Mesenchymal stem cell (in vitro differentiated cells and primary cell): Measurements from ENCODE around the gene NEXN.
A peak's percentile ranks its signal among the peaks of the same experiment; 100 is the strongest.

Experiments
- DNase-seq: peaks from one replicate; pipeline ENCODE4 v3.0.0-alpha.2; 2013
- H2AFZ ChIP-seq: one replicate; pipeline ENCODE4 v1.6.1; 2013; ENCODE audit warnings: low read depth, mild to moderate bottlenecking, control low read depth, inconsistent platforms, low read length, moderate library complexity
- H2AK5ac ChIP-seq: 2 replicates; pipeline ENCODE4 v1.6.1; 2013; ENCODE audit warnings: low read length, moderate library complexity, mild to moderate bottlenecking, inconsistent platforms; ENCODE audit not compliant: severe bottlenecking
- H2BK120ac ChIP-seq: one replicate; pipeline ENCODE4 v1.6.1; 2013; ENCODE audit warnings: low read depth, mild to moderate bottlenecking, inconsistent platforms, low read length, moderate library complexity
- H2BK12ac ChIP-seq, 2 experiments: one replicate each; pipeline ENCODE4 v1.6.1; 2013; ENCODE audit warnings: inconsistent platforms in 2 of 2, low read length in 2 of 2, mild to moderate bottlenecking in 2 of 2, moderate library complexity in 2 of 2, control low read depth in 1 of 2
- H2BK15ac ChIP-seq: one replicate; pipeline ENCODE4 v1.6.1; 2013; ENCODE audit warnings: mild to moderate bottlenecking, low read depth, inconsistent platforms; ENCODE audit not compliant: poor library complexity, severe bottlenecking
- H2BK5ac ChIP-seq: 2 replicates; pipeline ENCODE4 v1.6.1; 2013; ENCODE audit warnings: low read depth, mild to moderate bottlenecking, low read length, control low read depth, inconsistent platforms; ENCODE audit not compliant: poor library complexity, severe bottlenecking
- H3K14ac ChIP-seq, 2 experiments: one replicate each; pipeline ENCODE4 v1.6.1; 2013; ENCODE audit warnings: inconsistent platforms in 2 of 2, low read length in 2 of 2, control low read depth in 1 of 2, mild to moderate bottlenecking in 1 of 2, moderate library complexity in 1 of 2
- H3K18ac ChIP-seq, 2 experiments: one replicate each; pipeline ENCODE4 v1.6.1; 2013; ENCODE audit warnings: inconsistent platforms in 2 of 2, low read length in 2 of 2, control low read depth in 1 of 2, low read depth in 1 of 2, mild to moderate bottlenecking in 1 of 2
- H3K23ac ChIP-seq, 2 experiments: one replicate each; pipeline ENCODE4 v1.6.1; 2013; ENCODE audit warnings: inconsistent platforms in 2 of 2, low read length in 2 of 2, mild to moderate bottlenecking in 2 of 2, moderate library complexity in 2 of 2, control low read depth in 1 of 2
- H3K27ac ChIP-seq: 2 replicates; pipeline ENCODE4 v1.5.1; 2013; ENCODE audit warnings: mild to moderate bottlenecking, moderate library complexity, low read length, control low read depth, inconsistent platforms; ENCODE audit not compliant: poor library complexity, severe bottlenecking
- H3K27me3 ChIP-seq, 2 experiments: 2 replicates each; pipeline versions ENCODE4 v1.6.1 to v1.7.0; 2013; ENCODE audit warnings: low read length in 2 of 2, mild to moderate bottlenecking in 2 of 2, moderate library complexity in 2 of 2, control low read depth in 1 of 2, inconsistent platforms in 1 of 2; ENCODE audit not compliant: control insufficient read depth in 1 of 2, insufficient read depth in 1 of 2
- H3K36me3 ChIP-seq, 2 experiments: 2 replicates each; pipeline versions ENCODE4 v1.6.1 to v1.7.0; 2013; ENCODE audit warnings: low read length in 2 of 2, control low read depth in 1 of 2, inconsistent platforms in 1 of 2, low read depth in 1 of 2, mild to moderate bottlenecking in 1 of 2; ENCODE audit not compliant: insufficient read depth in 2 of 2, control insufficient read depth in 1 of 2
- H3K4ac ChIP-seq, 2 experiments: one replicate each; pipeline ENCODE4 v1.6.1; 2013; ENCODE audit warnings: inconsistent platforms in 2 of 2, low read length in 2 of 2, mild to moderate bottlenecking in 2 of 2, moderate library complexity in 2 of 2, control low read depth in 1 of 2, low read depth in 1 of 2
- H3K4me1 ChIP-seq: 2 replicates; pipeline ENCODE4 v1.6.1; 2013; ENCODE audit warnings: low read depth, low read length, control low read depth; ENCODE audit not compliant: control insufficient read depth, insufficient read depth
- H3K4me2 ChIP-seq: 2 replicates; pipeline ENCODE4 v1.6.1; 2013; ENCODE audit warnings: low read length, mild to moderate bottlenecking, inconsistent platforms; ENCODE audit not compliant: poor library complexity, severe bottlenecking
- H3K4me3 ChIP-seq, 2 experiments: 2 replicates each; pipeline versions ENCODE4 v1.5.1 to v1.7.0; 2013; ENCODE audit warnings: low read length in 2 of 2, mild to moderate bottlenecking in 2 of 2, control low read depth in 1 of 2, low read depth in 1 of 2; ENCODE audit not compliant: insufficient read depth in 1 of 2
- H3K79me1 ChIP-seq: replicated peaks from 2 replicates; pipeline ENCODE4 v1.6.1; 2013; ENCODE audit warnings: mild to moderate bottlenecking, control low read depth, low read length, inconsistent platforms; ENCODE audit not compliant: poor library complexity, severe bottlenecking
- H3K9ac ChIP-seq: 2 replicates; pipeline ENCODE4 v1.7.0; 2013; ENCODE audit warnings: mild to moderate bottlenecking, low read length, moderate library complexity
- H3K9me3 ChIP-seq: 2 replicates; pipeline ENCODE4 v1.7.0; 2013; ENCODE audit warnings: mild to moderate bottlenecking, low read length; ENCODE audit not compliant: control insufficient read depth
- H4K8ac ChIP-seq: one replicate; pipeline ENCODE4 v1.6.1; 2013; ENCODE audit warnings: inconsistent platforms, mild to moderate bottlenecking, low read length, moderate library complexity
- H4K91ac ChIP-seq: one replicate; pipeline ENCODE4 v1.6.1; 2013; ENCODE audit warnings: mild to moderate bottlenecking, low read length, inconsistent platforms
- WGBS: methylation state at CpG from one replicate; pipeline ENCODE4 v1.1.7; 2013; ENCODE audit warnings: mixed read lengths; 5-methylcytosine and 5-hydroxymethylcytosine counted together

The NEXN gene

GRCh38 chr1:77940921-77941570 is 52.6 kb downstream of the NEXN start:
- no peak overlapping the region for H3K27ac ChIP-seq

GRCh38 chr1:77942400-77943140 is 54.1 kb downstream of the NEXN start:
- 100% methylated on average over 2 of the region's 4 CpGs for WGBS
- Histone ChIP-seq H3K4ac (no peak overlapping the region), H3K27me3 (no peaks in the 10 kb centered on the region), H2BK15ac (no peak overlapping the region), H2AK5ac (no peak overlapping the region), H3K36me3 (peaks cover 3 to 80% of the 10 kb centered on the region in 2 experiments), H3K4me1 (no peaks in the 10 kb centered on the region), H3K14ac (no peak overlapping the region), H2BK12ac (no peak overlapping the region), H3K9me3 (no peaks in the 10 kb centered on the region), H3K4me2 (no peak overlapping the region), H2BK5ac (no peak overlapping the region), H3K27ac (no peak overlapping the region), H4K91ac (no peak overlapping the region), H3K23ac (no peak overlapping the region), H3K79me1 (no peaks in the 10 kb centered on the region), H3K4me3 (no peak overlapping the region), H2AFZ (no peak overlapping the region), H2BK120ac (no peak overlapping the region), H3K18ac (no peak overlapping the region), H3K9ac (no peak overlapping the region), H4K8ac (no peak overlapping the region)
- no peak for DNase-seq

More at GRCh38 chr1:77940921-77941570, 52.6 kb downstream of the NEXN start:
- no peak overlapping the region for H3K23ac ChIP-seq
- no peak overlapping the region for H3K9ac ChIP-seq
- H3K27me3 ChIP-seq: no peaks in the 10 kb centered on the region
- no peak overlapping the region for H2AFZ ChIP-seq
- H2BK15ac ChIP-seq: no peak overlapping the region
- no peaks in the 10 kb centered on the region for H3K79me1 ChIP-seq
- H3K9me3 ChIP-seq: no peaks in the 10 kb centered on the region
- no peak overlapping the region for H4K8ac ChIP-seq
- H3K4ac ChIP-seq: no peak overlapping the region
- H2BK120ac ChIP-seq: no peak overlapping the region
- DNase-seq: no peak
- no peak overlapping the region for H2BK5ac ChIP-seq
- no peak overlapping the region for H3K14ac ChIP-seq
- H3K4me2 ChIP-seq: no peak overlapping the region
- no peak overlapping the region for H4K91ac ChIP-seq
- no peak overlapping the region for H2AK5ac ChIP-seq
- no peak overlapping the region for H3K4me3 ChIP-seq
- no peak overlapping the region for H2BK12ac ChIP-seq
- WGBS: 97% methylated on average over 3 of the region's 4 CpGs
- H3K4me1 ChIP-seq: no peaks in the 10 kb centered on the region
- H3K18ac ChIP-seq: no peak overlapping the region
- peaks cover 7 to 71% of the 10 kb centered on the region in 2 experiments for H3K36me3 ChIP-seq

- H2AFZ ChIP-seq: no peak overlapping the region
- no peak overlapping the region for H2BK12ac ChIP-seq
- H3K27ac ChIP-seq: no peak overlapping the region
- no peak overlapping the region for H3K14ac ChIP-seq
- no peak overlapping the region for H2BK5ac ChIP-seq
- no peak overlapping the region for H3K4me3 ChIP-seq
- no peak overlapping the region for H3K4me2 ChIP-seq
- no peak overlapping the region for H3K23ac ChIP-seq
- 100% methylated on average over 1 of the region's 2 CpGs for WGBS
- no peak for DNase-seq
- H4K91ac ChIP-seq: no peak overlapping the region
- peaks cover 3% of the 10 kb centered on the region for H3K4me1 ChIP-seq
- no peaks in the 10 kb centered on the region for H3K27me3 ChIP-seq
- no peaks in the 10 kb centered on the region for H3K79me1 ChIP-seq
- no peak overlapping the region for H2AK5ac ChIP-seq
- H3K36me3 ChIP-seq: peaks cover 4 to 97% of the 10 kb centered on the region in 2 experiments
- H2BK120ac ChIP-seq: no peak overlapping the region
- H3K9ac ChIP-seq: no peak overlapping the region
- H3K9me3 ChIP-seq: no peaks in the 10 kb centered on the region
- no peak overlapping the region for H4K8ac ChIP-seq
- no peak overlapping the region for H3K4ac ChIP-seq
- no peak overlapping the region for H3K18ac ChIP-seq
- H2BK15ac ChIP-seq: no peak overlapping the region
These were observed 56.9 kb downstream of the NEXN start for GRCh38 chr1:77945345-77945744.

- Histone ChIP-seq H3K18ac (no peak overlapping the region), H3K27ac (no peak overlapping the region), H2AFZ (no peak overlapping the region), H3K4me1 (peaks cover 3% of the 10 kb centered on the region), H3K79me1 (peaks cover 1% of the 10 kb centered on the region), H3K9me3 (no peaks in the 10 kb centered on the region), H3K27me3 (no peaks in the 10 kb centered on the region), H3K4me3 (no peak overlapping the region), H2BK120ac (no peak overlapping the region), H4K8ac (no peak overlapping the region), H4K91ac (no peak overlapping the region), H3K14ac (no peak overlapping the region), H3K4ac (no peak overlapping the region), H3K9ac (peak overlapping the region; percentile 44), H3K23ac (no peak overlapping the region), H3K36me3 (peaks cover 13 to 99% of the 10 kb centered on the region in 2 experiments), H2BK15ac (no peak overlapping the region), H2BK12ac (no peak overlapping the region), H2AK5ac (no peak overlapping the region), H2BK5ac (no peak overlapping the region), H3K4me2 (no peak overlapping the region)
- peak; percentile 40 for DNase-seq
- 77% methylated on average over 2 of the region's 2 CpGs for WGBS
These were observed 60.5 kb downstream of the NEXN start for GRCh38 chr1:77948841-77949424.
